Measurements from ENCODE around the gene KDM2A.
"Not testable (repeated sequence)": the region's sequence is repeated elsewhere in the genome, so short reads cannot be mapped to it uniquely, and the experiment has no call there.

KDM2A gene

DNA sequence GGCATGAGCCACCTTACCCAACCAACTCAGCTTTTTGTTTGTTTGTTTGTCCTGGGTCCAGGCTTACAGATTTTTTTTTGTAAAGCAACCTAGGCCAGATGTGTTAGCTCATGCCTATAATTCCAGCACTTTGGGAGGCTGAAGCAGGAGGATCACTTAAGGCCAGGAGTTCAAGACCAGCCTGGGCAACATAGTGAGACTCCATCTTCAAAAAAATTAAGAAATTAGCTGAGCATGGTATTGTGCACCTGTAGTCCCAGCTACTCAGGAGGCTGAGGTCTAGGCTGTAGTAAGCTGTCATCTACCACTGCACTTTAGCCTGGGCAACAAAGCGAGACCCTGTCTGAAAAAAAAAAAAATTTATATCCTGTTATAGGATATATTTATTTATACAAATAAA, 118.5 kb downstream of the KDM2A start:
- DNase-seq (ENCODE audit: low spot score), result no peak

DNA sequence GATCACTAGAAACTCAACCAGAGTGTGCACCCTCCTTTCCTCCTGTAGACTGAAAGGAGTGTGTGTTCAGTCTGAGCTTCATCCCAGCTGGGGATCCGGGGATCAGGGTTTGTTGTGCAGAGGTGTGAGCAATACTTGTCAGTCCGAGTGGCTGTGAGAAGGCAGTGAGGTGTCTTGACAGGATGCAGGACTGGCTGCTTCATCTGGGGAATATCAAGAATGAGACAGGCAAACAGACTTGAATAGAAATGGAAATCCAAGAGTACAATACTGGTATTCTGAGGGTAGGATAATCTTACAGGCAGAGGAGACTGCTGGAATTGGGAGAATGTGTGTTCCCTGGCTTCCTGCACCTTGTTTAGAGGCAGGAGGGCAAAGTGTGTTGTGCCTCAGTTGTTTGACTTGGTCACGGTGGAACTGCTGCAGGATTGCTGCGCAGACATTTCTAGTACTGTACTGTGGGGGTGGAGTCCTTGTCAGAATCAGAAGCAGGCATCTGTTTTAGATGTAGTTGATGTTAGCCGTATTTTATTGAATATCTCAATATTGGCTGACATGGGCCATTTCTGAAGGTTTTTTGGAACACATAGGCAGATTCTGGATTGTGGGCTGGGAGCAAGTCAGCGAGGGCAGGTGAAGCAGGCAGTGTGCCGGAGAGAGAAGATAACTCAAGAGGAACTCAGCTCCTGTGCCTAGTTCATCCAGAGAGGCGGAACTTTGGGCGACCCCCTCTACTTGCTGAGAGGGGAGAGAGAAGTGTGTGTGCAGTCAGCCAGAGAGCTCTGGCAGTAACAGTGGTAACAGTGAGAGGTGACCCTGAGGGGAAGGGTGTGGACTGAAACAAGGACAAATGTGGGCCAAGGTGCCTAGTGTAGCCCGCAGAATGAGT, 120.1 kb downstream of the KDM2A start:
- DNase-seq (ENCODE audit: low spot score), result no peak

DNA sequence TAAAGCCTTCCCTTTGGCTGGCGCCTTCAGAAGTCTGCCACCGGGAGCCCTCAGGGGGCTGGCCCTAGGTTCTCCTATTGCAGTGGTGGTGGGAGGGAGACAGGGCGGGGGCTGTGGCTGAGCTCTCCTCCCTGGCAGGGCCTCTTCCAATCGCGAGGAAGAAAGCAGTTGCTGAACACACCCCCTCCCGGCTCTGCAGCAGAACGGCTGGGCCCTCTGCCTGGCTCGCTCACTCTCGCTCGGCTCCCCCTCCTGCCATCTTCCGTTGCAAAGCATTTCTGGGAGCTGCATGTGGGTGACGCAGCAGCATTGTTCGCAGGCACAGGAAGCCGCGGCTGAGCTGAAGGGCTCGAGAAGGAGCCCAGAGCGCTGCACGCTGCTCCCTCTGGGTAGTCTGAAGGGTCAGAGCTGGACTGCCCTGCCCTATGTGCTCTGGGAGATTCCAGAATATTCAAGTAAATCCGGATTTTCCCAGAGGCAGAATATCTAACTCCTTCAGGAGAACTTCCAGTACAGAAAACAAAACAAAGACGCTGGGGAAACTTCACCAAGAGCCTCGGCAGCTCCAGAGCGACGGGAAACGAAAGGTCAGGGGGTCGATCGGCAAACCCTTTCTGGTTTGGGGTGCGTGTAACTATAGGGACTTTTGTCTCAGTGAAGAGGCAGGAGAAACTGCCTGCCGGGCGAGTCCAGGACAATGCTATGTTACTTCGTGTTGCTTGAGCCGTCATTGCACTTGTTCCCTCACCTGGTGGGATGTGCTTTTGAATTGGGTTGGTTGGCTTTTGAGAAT, 120.9 kb downstream of the KDM2A start:
- peak; percentile 98 for DNase-seq (ENCODE audit: low spot score)

- peak; percentile 93 for DNase-seq (ENCODE audit: low spot score)
Observed at GRCh38 chr11:67240576-67241389, 121.7 kb downstream of the KDM2A start.

DNA sequence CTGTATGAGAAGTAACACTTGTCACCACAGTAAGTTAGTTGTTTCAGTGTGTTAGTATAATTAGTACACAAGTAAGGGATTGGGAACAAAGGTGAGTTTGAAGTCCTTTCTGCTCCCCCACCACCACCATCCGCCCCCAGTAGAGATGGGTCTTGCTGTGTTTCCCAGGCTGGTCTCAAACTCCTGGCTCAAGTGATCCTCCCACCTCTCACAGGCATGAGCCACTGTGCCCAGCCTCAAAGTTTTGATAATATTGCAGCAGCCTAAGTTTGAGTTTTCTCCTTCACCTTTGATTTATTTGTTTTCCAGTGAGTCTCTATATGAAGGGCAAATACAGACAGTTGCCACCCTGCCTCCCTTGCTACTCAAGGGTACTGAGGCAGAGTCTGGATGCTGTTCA, 123.5 kb downstream of the KDM2A start:
- DNase-seq (ENCODE audit: low spot score), result no peak

DNA sequence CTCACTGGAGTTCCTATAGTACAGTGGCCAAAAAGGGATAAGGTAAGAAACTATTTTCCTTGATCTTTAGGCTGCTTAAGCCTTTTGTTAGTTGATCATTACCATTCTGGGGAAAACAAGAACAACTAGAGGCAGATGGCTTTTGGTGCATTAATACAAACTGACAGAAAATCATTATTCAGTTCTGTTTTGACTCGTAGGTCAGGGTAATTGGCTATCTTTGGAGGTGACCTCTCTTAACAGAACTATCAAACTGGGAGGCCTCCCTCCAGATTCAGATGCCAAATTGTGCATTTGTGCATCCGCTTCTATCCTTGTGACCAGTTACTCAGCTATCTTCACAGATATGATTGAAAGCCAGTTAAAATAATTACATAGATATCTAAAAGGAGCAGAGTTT, 124.0 kb downstream of the KDM2A start:
- DNase-seq (ENCODE audit: low spot score), result no peak

- DNase-seq (ENCODE audit: low spot score), result no peak
Observed at GRCh38 chr11:67245046-67245445, 126.0 kb downstream of the KDM2A start.

DNA sequence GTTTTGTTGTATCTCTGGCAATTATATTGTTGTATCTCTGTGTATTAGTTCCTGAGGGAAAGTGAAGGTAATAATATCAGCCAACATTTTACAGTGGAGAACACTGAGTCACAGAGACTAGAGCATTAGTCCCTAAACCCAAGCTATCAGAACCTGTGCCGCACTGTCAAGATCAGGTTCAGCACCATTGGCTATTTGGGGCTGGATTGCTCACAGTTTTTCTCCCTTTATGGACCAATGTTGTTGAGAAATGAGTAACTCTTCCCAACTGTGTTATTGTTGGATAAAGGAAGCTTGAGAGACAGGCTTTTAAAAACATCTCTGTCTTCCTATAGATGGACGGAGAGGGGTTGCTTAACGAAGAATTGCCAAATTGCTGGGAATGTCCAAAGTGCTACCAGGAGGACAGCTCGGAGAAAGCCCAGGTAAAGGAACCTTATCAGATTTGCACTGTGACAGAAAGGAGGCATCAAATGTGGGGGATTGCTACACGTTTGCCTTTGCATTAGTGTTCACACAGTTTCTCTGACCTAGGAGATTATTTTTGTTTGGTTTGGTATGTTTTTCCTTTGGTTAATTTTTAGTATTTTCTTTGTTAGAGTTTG, 129.0 kb downstream of the KDM2A start:
- DNase-seq (ENCODE audit: low spot score), result no peak

DNA sequence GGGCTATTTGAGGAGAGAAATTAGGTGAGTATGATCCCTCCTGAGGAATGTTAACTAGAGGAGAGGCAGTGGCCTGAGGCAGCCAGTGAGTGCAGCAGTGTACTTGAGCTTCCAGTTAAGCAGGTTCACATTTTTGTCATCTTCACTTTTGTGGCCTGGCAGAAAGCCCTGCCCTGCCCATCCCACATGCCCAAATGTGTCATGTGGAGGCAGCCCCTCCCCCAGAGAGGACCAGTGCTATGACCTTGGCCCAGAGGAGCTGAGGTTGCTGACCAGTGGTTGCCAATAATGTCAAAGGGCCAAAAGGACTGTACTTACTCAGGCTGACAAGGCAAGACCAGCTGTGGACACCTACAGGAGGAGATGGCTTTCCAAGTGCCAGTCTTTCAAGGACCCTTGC, 129.6 kb downstream of the KDM2A start:
- no peak for DNase-seq (ENCODE audit: low spot score)

- DNase-seq (ENCODE audit: low spot score), result no peak
Observed at GRCh38 chr11:67250059-67251043, 131.3 kb downstream of the KDM2A start.

DNA sequence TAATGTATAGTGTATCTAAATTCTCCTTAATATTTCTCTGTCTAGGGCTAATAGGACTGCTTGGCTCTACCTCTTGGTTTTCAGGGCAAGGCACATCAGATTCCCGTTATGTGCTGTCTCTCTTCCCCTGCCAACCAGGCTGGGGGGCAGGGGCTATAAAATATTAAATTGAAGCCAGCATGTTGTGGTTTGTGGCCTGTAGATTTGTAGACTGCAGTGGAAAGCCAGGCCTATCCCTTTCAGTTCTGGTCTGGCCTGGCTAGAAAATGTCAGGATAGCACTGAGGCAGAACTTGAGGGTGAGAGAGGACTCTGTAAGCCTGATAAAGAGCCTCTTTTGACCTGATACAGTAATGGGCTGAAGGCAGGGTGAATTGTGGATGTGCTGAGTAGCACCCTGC, 132.8 kb downstream of the KDM2A start:
- DNase-seq (ENCODE audit: low spot score), result no peak

- DNase-seq (ENCODE audit: low spot score), result no peak
Observed at GRCh38 chr11:67252831-67253239, 133.8 kb downstream of the KDM2A start.

DNA sequence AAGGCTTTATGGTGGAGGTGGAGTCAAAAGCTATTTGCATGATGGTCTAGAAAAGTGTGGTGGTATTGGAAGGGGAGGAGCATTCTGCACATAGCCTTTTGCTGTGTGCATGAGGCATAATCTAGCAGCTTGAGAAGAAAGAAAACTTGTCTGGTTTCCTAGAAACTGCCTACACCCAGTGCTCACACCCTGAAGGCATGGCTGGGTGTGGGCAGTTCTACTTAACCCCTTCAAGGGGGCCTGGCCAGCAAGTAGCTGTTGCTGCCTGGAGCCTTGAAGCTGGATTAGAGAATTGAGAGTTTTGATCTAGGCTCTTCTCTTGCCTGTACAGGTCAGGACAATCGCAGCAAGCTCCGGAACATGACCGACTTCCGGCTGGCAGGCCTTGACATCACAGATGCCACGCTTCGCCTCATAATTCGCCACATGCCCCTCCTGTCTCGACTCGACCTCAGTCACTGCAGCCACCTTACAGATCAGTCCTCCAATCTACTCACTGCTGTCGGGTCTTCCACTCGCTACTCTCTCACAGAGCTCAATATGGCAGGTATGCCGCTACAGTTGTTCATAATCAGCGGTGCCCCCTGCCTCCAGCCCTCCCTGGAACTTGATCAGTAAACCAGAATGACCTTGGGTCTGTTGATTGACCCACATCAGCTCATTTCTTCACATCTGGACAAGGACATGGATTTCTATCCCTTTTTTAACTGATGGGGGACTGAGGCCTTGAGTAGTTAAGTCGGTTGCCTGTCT, 135.0 kb downstream of the KDM2A start:
- DNase-seq (ENCODE audit: low spot score), result no peak

DNA sequence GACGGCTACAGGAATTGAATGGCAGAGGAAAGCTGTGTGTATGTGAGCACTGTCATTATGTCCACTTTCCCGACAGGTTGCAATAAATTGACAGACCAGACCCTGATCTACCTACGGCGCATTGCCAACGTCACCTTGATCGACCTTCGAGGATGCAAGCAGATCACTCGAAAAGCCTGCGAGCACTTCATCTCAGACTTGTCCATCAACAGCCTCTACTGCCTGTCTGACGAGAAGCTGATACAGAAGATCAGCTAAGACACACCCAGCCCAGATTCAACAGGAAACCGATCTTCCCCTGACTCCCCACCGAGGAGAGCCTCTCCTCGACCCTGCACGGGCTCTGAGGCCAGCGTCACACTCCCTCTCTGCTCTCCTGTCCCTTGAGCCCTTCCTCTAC, 135.7 kb downstream of the KDM2A start:
- DNase-seq (ENCODE audit: low spot score), result no peak

DNA sequence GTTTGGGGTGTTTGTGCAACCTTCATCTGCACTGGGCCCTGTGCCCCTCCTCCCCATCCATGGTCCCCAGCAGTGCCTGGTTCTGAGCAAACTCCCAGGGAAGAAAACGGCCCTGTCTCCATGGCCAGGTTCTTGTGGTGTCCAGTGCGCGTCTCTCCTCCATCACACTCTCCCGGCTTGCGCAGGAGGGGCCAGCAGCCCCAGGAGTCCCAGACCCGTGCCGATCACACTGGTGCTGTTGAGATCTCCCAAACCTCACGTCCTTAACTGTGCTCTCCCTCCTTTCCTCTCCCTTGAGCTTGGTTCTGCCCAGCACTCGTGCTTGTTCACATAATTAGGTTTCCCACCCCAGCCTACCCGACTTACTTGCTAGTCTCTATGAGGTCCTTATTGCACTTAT, 136.3 kb downstream of the KDM2A start:
- no peak for DNase-seq (ENCODE audit: low spot score)

GRCh38 chr11:67255864-67256263, 136.8 kb downstream of the KDM2A start:
- no peak for DNase-seq (ENCODE audit: low spot score)

GRCh38 chr11:67256477-67257135, 137.5 kb downstream of the KDM2A start:
- no peak for DNase-seq (ENCODE audit: low spot score)

- DNase-seq (ENCODE audit: low spot score), result no peak
Observed at GRCh38 chr11:67260406-67260805, 141.3 kb downstream of the KDM2A start.

DNA sequence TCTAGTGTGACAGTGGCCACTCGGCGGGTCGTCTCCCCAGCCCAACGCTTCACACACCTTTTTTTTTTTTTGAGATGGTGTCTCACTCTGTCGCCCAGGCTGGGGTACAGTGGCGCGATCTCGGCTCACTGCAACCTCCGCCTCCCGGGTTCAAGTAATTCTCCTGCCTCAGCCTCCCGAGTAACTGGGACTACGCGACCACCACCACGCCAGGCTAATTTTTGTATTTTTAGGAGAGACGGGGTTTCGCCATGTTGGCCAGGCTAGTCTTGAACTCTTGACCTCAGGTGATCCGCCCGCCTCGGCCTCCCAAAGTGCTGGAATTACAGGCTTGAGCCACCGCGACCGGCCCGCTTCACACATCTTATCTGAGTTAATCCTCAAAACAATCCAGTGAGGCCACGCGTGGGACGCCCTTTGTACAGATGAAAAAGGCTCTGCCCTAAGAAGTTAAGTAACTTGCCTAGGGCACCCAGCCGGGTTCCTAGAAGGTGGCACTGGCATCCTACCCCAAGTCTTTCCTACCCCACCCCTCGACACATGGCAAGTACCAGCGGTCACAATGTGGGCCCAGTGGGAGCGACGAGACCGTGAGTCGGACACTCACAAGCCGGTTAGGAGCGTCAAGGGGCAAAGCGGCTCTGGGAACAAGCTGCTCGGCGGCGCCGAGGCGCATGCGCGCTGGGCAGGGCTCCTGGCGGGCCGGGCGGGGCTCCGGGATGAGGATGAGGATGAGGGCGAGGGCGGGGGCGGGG, 142.0 kb downstream of the KDM2A start:
- not testable (repeated sequence) for DNase-seq (ENCODE audit: low spot score)
